ENCODE results near the gene CLDN14.
"Not testable (repeated sequence)": the region's sequence is repeated elsewhere in the genome, so short reads cannot be mapped to it uniquely, and the experiment has no call there.

The CLDN14 gene

DNA sequence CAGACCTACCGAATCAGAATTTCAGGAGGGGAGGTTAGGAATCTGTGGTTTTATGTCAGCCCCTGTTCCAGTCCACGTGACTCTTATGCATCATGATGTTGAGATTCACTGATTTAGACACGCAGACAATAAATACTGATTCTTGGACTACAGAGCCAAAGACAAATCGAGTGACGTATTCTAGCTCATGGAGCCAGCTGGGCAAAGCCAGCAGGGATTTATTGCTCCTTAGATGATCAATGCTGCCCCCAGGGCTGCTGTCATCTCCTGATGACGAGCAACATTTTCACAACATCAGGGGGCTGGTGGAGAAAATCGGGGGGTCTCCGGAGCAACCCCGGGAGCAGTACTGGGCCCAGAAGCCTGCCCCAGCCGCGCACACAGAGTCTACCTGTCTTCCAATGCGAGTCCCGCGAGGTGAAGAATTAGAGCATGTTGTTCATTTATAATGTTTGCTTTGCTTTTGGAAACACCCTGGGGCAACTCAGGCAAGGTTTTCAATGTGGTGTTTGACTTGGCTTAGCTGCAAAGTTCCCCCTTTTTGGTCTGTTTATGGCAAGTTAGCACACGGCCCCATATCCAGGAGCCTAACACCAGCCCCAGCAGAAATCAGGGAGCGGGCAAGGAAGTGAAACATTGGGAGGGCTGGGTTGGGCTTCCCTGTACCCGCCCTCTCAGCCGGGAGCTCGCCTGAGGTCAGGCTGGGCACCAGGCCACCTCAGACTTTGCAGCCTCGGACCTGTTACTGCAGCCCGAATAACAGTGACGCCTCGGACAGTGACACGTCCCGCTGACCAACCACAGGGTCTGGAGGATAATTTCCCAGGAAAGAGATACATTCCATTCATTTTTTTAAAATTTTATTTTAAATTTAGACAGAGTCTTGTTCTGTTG, 19.9 kb upstream of the CLDN14 start:
- DNase-seq: no peak

DNA sequence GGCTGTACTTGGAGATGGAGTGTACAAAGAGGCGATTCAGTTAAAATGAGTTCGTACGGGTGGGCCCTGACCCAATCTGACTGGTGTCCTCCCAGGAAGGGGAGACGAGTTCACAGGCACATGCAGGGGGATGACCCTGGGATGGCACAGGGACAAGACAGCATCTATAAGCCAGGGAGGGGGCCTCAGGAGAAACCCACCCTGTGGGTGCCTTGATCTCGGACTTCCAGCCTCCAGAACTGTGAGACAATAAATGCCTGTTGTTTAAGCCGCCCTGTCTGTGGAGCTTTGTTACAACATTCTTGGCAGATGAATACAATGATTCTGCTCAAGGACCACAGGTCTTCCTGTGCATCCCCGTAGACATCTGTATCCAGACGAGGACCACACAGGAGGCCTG, 14.6 kb upstream of the CLDN14 start:
- DNase-seq: no peak

DNA sequence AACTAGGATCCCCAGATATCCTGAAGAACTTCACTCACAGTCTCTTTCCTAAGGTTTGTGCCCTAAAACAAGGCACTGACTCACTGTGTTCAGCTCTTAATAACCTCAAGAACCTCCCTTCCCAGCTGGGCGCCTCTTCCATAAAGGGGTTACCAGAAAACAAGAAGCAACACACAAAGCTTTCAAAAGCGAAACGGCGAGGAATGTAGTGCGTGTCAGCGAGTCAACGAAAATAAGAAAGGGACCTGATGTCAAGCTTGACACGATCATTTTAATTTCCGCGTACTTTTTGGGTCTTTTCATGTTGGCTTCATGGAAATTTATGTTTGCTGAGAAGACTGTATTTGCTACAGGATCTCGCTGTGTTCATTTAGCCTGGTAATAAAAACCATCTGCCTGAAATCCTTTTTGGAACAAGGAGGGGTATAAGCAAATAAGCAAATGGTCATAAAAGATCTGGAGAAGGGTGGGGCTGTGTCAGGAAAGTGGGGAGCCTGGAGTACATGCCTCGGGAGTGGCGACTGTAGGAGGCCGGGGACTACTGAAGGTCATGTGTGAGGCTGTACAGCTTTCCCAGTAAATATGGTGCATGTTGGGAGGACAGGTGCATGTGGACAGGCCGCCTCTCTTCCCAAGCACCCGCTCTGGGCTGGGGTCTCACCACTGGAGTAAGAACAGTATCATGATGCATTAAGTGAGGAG, 11.4 kb upstream of the CLDN14 start:
- no peak for DNase-seq

DNA sequence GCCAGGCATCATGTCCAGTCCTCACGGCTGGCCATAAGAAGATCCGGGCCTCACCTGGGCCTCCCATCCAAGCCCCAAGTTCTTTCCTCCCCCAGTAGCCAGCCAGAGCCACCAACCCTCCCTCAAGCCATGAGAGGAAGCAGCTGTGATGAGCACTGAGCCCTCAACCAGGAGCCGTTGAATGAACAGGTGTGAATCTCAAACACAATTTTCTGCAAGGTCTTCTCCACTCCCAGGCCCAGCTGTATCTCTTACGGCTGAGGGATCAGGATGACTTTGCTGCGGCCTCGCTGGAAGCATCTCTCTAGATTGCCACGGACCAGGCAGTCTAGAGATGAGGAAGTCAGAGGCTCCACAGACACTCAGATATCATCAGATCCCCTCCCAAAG, 9.8 kb upstream of the CLDN14 start:
- no peak for DNase-seq

DNA sequence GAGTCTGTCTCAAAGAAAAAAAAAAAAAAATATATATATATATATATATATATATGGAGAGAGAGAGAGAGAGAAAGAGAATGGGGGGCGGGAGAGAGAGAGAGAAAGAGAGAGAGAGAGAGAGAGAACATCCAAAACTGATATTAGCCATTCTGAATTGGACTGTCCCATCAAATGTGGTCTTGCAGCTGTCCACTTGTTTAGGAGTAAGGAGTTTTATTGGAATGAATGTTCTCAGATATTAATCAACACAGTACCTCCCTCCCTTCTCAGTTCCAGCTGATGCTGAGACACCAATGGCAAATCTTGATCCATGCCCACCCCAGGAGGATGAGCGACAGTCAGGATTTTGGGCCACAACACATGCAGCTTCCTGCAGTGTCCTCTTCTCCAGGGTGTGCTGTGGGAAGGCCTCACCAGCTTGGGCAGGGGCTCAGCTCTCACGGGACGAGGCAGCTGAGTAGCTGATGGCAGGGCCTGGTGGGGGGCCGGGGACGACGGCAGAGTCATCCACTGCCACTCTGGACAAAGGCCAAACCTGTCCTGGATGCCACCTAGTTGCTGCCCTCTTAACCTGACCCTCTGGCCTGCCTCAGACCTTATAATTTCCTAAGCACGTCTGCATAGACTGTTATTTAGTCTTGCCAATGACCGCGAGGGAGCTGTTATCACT, 9.3 kb upstream of the CLDN14 start:
- no peak for DNase-seq

DNA sequence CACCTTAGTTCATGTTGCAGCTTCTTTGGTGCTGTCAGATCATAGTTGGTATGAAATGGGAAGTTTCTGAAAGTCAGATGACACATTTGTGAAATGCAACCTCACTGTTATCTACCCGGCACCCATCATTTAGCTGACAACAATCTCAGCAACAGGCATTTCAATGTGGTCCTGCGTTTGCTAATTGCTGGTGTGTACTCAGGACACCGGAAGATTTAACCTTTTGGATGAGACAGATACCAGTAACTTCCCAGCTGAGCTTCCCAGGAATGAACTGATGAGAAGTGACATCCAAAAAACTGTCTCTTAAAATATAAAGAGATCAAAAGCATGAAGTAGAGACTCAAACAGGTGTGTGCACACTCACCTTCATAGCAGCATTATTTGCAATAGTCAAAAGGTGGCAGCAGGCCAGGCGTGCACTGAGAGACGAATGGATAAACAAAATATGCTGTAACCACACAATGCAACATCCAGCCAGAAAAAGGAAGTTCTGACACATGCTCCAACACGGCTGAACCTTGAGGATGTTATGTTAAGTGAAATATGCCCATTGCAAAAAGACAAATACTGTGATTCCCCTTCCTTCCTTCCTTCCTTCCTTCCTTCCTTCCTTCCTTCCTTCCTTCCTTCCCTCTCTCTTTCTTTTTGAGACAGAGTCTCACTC, 7.9 kb upstream of the CLDN14 start:
- DNase-seq: no peak

DNA sequence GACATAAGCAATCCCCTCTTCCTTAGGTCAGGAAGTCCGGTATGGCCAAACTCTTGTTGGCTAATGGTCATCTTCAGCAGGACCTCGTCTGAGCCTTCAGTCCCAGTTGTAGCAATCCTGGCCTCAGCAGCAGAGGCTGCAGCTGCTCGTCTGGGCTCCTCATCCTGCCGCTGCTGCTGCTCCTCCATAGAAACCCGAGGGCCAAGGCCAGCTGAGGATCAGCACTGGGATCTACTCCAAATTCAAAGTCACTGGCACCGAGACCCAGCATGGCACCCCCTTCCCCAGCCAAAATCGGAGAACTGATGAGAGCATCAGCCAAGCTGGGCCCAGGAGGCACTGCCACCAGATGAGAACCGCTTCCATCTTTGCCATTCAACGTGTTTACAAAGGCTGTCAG, 6.3 kb upstream of the CLDN14 start:
- DNase-seq: no peak

DNA sequence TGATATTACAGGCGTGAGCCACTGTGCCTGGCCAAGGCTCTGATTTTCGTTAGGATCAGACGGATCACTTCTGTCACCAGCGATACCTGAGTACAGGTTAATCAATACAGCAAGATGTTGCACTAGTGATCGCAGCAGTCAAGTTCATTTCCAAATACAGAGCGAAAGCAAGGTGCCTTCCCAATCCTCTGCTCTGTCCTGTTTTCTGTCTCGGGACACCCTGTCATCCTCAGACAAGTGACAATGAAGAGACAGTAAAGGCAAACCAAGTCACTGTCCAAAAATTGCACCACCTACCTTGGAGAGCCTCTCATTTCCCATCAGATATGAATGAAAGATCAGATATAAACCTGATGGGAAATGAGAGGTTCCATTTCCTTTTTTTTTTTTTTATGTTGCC, 5.6 kb upstream of the CLDN14 start:
- DNase-seq: no peak

DNA sequence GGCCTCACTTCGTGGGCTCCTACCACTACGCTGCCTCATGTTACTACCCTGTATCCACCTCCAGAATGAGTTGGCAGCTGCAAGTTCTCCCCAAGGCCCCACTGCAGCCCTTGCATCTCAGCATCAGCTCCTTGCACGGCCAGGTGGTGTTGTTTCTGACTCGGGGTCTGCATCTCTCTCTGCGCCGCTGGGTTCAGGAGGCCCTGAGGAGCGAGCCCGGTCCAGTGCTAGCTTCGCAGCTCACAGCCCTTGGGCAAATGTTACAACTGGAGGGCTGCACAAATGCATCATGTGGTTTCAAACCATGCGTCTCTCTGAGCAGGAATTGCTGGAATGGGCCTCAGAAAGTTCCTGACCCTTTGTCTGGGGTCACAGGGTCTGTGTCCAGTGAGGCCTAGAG, 3.2 kb upstream of the CLDN14 start:
- no peak for DNase-seq

DNA sequence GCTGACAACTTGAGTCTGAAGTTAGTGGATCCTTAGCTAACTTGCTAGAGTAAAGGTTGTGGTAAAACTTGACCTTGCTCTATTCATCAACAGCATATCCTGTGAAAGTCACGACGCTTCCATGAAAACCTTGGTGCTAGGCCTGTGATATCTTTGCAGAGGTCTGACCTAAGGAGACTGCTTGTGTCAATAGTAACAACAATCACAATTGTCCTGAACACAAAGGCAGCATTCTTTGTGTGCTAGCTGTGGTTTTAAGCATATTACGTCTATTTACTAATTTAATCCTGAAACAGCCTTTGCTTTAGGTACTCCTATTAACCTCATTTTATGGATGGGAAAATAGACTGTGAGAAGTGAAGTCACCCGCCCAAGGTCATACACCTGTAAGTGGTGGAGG, 2.8 kb upstream of the CLDN14 start:
- DNase-seq: no peak

DNA sequence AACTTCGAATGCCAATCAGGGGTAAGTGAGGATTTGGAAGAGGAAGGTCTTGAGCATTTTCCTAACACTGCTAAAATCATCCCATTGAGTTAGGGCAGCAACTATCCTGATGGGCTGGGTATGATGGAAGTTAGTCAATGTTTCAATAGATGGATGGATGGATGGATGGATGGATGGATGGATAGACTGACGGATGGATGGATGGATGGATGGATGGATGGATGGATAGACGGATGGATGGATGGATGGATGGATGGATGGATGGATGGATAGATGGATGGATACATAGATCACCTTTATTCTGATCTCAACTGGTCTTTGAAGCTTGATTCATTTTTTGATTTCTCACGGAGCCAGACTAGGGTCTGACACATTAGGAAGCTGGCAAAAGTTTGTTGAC, 2.3 kb upstream of the CLDN14 start:
- DNase-seq: no peak

DNA sequence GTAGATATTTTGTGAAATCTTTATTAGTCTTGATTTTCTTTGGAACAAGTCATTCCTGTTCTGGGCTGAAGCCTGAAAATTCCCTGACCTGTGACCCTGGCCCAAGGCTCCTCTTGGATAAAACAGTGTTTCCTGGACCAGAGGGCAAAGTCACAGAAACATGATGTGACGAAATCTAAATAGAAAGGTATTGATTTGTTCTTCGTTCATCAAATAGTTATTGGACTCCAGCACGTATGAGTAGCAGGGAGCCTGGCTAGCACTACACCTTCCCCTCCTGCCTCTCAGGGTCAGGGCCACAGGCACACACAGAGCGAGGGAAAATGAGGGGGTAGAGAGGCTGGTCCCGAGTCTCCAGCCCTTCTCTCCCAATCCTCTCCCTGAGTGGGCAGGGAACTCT, 1.7 kb upstream of the CLDN14 start:
- DNase-seq: no peak

DNA sequence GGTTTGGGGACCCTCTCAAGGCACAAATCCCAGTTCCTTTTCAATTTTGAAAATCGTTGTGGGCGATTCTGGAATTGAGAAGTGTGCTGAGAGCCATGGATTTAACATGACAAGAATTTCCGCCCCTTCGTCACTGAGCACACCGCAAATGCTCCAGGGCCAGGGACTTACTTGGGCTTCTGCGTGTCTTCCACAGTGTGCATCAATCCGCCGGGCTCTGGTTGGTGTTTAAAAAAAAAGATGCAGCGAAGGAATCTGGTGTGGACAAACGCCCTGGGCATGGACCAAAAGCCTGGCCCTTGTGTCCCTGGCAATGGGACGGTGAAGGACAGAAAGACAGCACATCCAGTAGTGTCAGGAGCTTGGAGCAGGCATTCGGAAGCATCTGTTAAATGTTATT, 696 bp upstream of the CLDN14 start:
- no peak for DNase-seq

DNA sequence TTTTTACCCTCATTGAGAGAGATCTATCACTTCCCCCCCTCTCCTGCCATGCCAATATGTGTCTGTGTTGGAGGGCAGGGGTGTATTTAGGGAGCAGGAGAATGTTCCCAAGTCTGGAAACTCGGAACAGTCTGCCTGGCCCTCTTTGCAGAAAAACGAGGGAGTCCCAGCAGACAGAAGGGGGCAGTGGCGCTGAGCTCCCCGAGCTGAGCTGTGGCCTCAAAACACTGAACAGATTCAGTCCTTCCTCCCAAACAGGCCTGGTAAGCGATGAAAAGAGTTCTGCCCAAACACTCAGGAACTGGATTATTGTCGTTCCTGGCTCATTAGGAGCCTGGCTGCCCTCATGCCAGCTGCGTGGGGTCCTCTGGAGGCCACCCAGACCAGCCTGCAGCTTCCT, 981 bp downstream of the CLDN14 start:
- DNase-seq: no peak

DNA sequence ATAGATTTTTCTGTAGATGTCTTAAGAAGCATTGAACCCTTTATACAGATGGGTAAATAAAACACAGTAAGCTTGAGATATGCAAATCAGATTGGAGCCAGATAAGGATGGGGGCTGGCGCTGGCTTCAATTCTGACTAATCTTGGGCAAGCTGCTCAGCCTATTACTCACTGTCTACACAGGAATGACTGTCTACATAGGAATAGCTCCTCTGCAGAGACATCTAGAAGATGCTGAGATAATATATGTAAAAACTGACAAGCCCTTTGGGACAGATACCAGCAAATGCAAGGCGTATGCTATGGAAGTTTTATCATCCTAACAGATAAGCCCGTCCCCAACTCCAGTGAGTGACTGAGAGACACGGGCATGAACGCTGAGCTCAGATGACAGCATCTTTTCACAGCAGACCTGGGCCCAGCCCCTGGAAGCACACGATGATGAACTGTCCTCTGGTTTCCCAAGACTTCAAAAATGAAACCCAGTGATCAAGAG, 1.7 kb downstream of the CLDN14 start:
- no peak for DNase-seq

DNA sequence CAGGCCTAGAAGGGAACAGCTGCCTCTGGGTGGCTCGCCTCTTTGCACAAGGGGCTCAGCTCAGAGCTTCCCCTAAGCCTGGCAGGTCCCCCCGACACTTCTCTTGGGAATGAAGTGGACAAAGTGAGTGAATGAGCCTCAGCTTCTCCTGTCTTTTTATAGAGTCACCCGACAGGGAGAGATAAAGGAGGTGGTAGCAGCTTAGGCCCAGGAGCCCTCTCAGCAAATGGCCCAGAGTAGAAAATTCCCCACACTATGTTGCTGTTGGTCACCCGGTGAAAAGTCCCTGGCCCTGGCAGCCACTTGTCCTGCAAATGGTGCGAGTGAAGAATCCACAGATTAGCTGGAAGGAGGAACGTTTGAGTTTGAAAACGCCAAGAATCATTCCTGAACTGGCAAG, 2.4 kb downstream of the CLDN14 start:
- DNase-seq: no peak

DNA sequence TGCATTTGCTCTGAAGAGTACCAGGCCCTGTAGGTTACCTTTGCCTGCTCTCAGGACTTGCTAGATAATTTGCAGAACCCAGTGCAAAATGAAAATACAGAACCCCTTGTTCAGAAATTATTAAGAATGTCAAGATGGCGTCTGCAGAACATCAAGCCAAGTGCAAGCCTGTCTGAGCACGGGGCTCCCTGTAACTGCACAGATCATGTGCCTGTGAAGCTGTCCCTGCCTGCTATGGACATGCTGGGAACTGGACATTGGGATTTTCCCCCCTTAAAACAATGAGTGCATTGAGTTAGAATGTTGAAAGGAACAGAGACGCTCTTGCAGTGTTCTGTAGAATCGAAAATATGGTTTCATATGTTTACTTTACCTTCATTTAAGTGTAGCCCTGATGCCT, 2.9 kb downstream of the CLDN14 start:
- DNase-seq: no peak

DNA sequence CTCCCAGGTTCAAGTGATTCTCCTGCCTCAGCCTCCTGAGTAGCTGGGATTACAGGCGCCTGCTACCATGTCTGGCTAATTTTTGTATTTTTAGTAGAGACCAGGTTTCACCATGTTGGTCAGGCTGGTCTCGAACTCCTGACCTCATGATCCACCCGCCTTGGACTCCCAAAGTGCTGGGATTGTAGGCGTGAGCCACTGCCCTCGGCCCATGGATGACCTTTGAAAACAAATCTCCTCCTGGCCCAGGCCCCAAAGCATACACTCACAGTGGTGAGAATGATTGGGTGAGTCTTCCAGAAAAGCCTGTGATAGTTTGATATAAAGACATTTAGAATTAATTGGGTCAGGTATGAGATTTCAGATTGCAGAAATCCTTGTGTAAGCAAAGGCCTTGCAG, 3.4 kb downstream of the CLDN14 start:
- DNase-seq: not testable (repeated sequence)

DNA sequence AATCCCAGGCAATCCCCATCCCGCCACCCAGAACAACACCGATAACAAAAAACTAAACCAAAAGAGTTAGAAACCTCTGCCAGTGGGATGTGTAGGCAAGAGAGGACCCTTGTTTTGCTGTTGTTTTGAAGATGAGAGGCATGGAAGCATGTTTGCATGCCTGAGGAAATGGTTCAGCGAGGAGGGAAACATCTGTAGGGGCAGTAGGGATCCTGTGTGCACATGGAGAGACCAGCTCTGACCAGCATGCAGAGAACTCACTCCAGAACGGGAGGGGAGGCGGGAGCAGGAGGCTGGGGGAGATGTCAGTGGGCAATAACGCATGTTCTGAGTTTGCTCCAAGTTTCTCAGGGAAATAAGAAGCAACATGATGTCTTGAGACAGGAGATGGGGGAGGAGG, 5.3 kb downstream of the CLDN14 start:
- no peak for DNase-seq

DNA sequence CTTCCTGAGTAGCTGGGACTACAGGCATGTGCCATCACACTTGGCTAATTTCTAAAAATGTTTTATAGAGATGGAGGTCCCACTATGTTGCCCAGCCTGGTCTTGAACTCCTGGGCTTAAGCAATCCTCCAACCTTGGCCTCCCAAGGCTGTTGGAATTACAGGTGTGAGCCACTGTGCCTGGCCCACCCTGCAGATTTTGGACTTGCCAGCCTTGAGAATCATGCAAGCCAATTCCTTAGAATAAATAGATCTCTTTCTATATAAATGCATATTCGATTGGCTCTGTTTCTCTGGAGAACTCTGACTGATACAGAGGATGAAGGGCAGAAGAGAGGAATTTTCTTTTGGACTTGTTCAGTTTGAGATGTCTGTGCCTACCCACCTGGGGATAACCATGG, 6.7 kb downstream of the CLDN14 start:
- DNase-seq: no peak

DNA sequence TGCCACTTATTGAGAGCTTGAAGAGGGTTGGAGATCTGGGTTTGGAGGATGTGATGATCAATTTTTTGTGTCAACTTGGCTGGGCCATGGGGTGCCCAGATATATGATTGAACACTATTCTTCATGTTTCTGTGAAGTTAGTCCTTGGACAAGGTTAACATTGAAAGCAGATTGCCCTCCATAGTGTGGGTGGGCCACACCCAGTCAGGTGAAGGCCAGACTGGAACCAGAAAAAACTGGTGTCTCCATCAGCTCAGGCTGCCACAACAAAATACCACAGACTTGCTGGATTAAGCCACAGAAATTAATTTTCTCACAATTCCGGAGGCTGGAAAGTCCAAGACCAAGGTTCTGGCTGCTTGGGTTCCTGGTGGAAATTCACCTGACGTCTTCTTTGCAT, 7.5 kb downstream of the CLDN14 start:
- no peak for DNase-seq

DNA sequence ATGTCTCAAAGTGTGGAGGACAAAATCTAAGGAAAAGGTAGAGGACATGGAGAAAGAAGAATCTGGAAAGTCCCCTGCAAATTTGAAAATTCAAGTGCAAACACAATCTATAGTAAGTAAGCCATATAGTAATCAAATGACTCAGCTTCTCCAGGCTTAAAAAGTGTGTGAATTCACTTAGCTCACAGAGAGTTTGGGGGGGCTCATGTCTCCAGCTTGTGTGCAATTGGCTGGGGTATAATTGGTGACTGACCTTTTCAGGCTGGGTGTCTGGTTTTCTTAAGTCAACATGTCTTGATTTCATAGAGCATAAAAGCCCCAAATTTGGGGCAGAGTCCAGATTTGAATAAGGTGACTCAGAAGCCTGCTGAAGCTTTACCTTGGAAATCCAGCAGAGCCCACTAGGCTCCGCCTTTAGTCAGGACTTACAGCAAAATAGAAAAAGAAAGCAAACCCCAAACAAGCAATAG, 8.6 kb downstream of the CLDN14 start:
- DNase-seq: no peak

DNA sequence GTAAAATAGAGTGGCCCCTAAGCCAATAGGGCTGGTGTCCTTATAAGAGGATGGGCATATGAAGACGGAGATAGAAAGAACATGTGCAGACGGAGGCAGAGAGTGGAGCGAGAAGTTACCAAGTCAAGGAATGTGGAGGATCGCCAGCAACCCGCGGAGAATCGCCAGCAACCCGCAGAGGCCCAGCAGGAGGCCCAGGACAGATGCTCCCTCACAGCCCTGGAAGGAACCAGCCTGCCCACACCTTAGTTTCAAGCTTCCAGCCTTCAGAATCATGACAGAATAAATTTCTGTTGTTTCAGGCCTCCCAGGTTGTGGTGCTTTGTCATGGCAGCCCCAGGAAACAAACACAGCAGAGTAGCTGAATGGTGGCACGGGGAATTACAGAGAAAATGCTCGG, 9.6 kb downstream of the CLDN14 start:
- no peak for DNase-seq

All from NCI-H1436 treated with DMSO at 0.1 percent for 48 hours (cell line).